NCI-H2171 (cell line): ENCODE measurements around the gene ADGRG3.

ENCODE experiments used
- DNase-seq: peaks from one replicate; lab custom pipeline; 2025; lab: John Stamatoyannopoulos, UW

Gene ADGRG3

GRCh38 chr16:57736419-57737351 lies 68.6 kb downstream of the ADGRG3 start:
- peak; percentile 44 for DNase-seq

DNA sequence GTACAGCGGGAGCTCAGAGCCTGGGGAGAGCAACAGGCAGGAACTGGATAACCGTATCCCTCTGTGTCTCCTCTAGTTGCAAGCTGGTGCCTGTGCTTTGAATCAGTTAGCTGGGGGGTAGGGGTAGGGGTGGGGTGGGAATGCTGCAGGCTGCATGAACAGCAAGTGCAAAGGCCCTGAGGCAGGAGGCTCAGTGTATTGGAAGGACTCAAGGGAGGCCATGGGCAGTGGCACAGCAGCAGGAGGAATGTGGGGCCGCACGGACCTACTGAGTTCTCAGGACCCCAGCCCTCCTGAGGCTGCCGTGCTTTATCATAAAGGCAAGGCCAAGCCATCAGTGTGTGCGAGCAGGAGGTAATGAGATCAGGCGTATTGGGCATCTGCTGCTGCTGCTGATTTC lies 70.7 kb downstream of the ADGRG3 start:
- no peak for DNase-seq
